Ishikawa (cell line): Measurements from ENCODE around the gene DRC7.

Source experiments
- EP300 ChIP-seq: IDR thresholded peaks from 2 replicates; pipeline ENCODE4 v1.6.1; 2012; ENCODE audit warnings: borderline replicate concordance
- TAF1 ChIP-seq: IDR thresholded peaks from 2 replicates; pipeline ENCODE4 v1.6.1; 2012; ENCODE audit warnings: low read depth, mild to moderate bottlenecking

DNA sequence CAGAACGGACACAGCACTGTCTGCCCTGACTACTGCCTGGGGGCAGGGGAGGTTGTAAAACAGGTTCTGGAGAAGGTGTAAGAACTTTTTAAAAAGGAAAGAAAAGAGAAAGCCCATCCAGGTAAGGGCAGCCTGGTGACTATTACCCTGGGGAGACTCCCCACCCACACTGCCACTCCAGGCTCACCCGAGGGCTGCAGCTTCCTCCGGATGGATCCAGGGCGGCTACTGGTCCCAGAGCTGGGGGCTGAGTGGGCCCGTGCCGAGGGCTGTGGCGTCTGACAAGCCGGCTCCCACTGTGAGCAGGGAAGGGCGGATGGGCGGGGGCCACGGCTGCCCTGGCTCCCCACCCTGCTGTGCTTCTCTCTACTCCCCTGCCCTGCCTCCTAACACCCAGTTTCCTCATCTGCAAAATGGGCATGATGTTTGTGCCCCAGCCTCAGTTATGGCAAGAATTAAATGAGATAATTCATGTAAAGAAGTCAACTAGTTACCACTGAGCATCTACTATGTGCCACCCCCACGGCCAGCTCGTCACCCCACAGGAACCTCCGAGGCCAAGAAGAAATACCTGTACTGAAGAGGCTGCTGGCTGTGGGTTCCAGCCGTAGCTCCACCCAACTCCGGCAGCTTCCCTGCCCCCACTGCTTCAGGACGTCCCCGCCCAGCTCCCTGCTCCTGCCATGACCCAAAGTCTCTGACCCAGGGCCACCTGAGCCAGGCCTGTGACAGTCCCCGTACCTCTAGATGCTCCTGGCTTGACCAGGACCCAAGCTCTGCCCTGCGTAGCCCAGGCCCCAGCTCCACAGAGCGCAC is 65.1 kb downstream of the DRC7 start:
- TF ChIP-seq TAF1 (no peak), EP300 (no peak)
